Prostate gland (tissue), 2 donors: ENCODE data around the gene ZNF195. TPM values are rescaled to one million over a fixed set of nuclear protein-coding genes. Genes with fewer than 3 reads are reported as not detected.

ENCODE experiments used
- DNase-seq: peaks from one replicate; pipeline ENCODE4 v3.0.0-alpha.2; 2019; ENCODE audit warnings: low spot score
- H3K27ac ChIP-seq, 2 donors: fragments of 200-600 bp; sonication (generic); 2 replicates each; pipeline ENCODE4 v1.5.1; 2017 to 2019
- H3K27me3 ChIP-seq: fragments of 200-600 bp; sonication (generic); replicated peaks from 2 replicates; pipeline ENCODE4 v1.5.1; 2019; ENCODE audit not compliant: insufficient read depth
- H3K36me3 ChIP-seq, 2 donors: fragments of 200-600 bp; sonication (generic); 1 replicate in 1 of 2; 2 replicates in 1 of 2; pipeline versions ENCODE4 v1.5.1 to v1.8.1; 2017 to 2019
- H3K4me1 ChIP-seq: fragments of 200-600 bp; sonication (generic); replicated peaks from 2 replicates; pipeline ENCODE4 v1.5.1; 2019
- H3K4me3 ChIP-seq, 2 donors: fragments of 200-600 bp; sonication (generic); 2 replicates each; pipeline ENCODE4 v1.5.1; 2017 to 2019
- H3K9me3 ChIP-seq: fragments of 200-600 bp; sonication (generic); 2 replicates; pipeline ENCODE4 v1.5.1; 2017
- CTCF ChIP-seq, 4 experiments: fragments of 200-600 bp in 2 of 4; fragments of 450-650 bp in 2 of 4; sonication (generic) in 2 of 4; IDR thresholded peaks; 1 replicate in 3 of 4; 2 replicates in 1 of 4; pipeline ENCODE4 v1.5.1; 2016 to 2019; ENCODE audit warnings: antibody characterized with exemption in 4 of 4, mild to moderate bottlenecking in 2 of 4, moderate library complexity in 2 of 4
- POLR2A ChIP-seq: fragments of 450-650 bp; IDR thresholded peaks from one replicate; pipeline ENCODE4 v1.6.1; 2016; ENCODE audit warnings: antibody characterized with exemption, mild to moderate bottlenecking
- POLR2AphosphoS5 ChIP-seq: sonication (generic); formaldehyde crosslinking; IDR thresholded peaks from one replicate; pipeline ENCODE4 v1.6.1; 2017; ENCODE audit warnings: antibody characterized with exemption
- WGBS: methylation state at CpG from one replicate; pipeline ENCODE4 v1.1.5; 2018; 5-methylcytosine and 5-hydroxymethylcytosine counted together
- intact Hi-C: fragments of 100-400 bp; cut with DNase I; formaldehyde crosslinking; loops from one replicate; pipeline ENCODE4 v1.14.2; 2022
- total RNA-seq, 2 donors: library from RNA; depleted of rRNA; stranded (reverse); fragments of >200 nt; gene quantifications; one replicate each; pipeline ENCODE4 v1.1.0, GENCODE V29; 2016

ZNF195 gene
- total RNA-seq, 2 donors from 2014 or later: 29.6 to 33.2 TPM

GRCh38 chr11:3357994-3358676 lies 20.8 kb downstream of the ZNF195 start:
- DNase-seq: no peak
- TF ChIP-seq POLR2A (no peak), CTCF (IDR thresholded peaks at IDR 0.05) (no peak), POLR2AphosphoS5 (no peak)
- intact Hi-C loops: no loop called here
- Histone ChIP-seq H3K27me3 (no peaks in the 10 kb centered on the region), H3K4me1 (no peaks in the 10 kb centered on the region), H3K36me3 (peaks cover 8 to 17% of the 10 kb centered on the region in 2 donors), H3K9me3 (no peaks in the 10 kb centered on the region), H3K4me3 (no peak overlapping the region), H3K27ac (no peak overlapping the region)
- 88% methylated on average over 11 of the region's 11 CpGs for WGBS

GRCh38 chr11:3357302-3357701 lies 21.6 kb downstream of the ZNF195 start:
- Histone ChIP-seq H3K4me1 (no peaks in the 10 kb centered on the region), H3K27me3 (no peaks in the 10 kb centered on the region), H3K4me3 (no peak overlapping the region), H3K9me3 (no peaks in the 10 kb centered on the region), H3K36me3 (peaks cover 8 to 17% of the 10 kb centered on the region in 2 donors), H3K27ac (no peak overlapping the region)
- 96% methylated on average over 11 of the region's 11 CpGs for WGBS
- no peak for DNase-seq
- intact Hi-C loops: no loop called here
- no peak for TF ChIP-seq POLR2A
- no peak for TF ChIP-seq CTCF (IDR thresholded peaks at IDR 0.05)
- no peak for TF ChIP-seq POLR2AphosphoS5

- no peak for DNase-seq
- no peaks in the 10 kb centered on the region for H3K9me3 ChIP-seq
- no peak overlapping the region for H3K27ac ChIP-seq
- 97% methylated on average over 10 of the region's 10 CpGs for WGBS
- H3K27me3 ChIP-seq: no peaks in the 10 kb centered on the region
- peaks cover 8 to 17% of the 10 kb centered on the region in 2 donors for H3K36me3 ChIP-seq
- TF ChIP-seq POLR2A (no peak), POLR2AphosphoS5 (no peak), CTCF (IDR thresholded peaks at IDR 0.05) (no peak)
- H3K4me3 ChIP-seq: no peak overlapping the region
- no peaks in the 10 kb centered on the region for H3K4me1 ChIP-seq
- intact Hi-C loops: no loop called here
These were observed 22.1 kb downstream of the ZNF195 start for GRCh38 chr11:3356858-3357257.

- no peaks in the 10 kb centered on the region for H3K9me3 ChIP-seq
These were observed 25.9 kb downstream of the ZNF195 start for GRCh38 chr11:3353066-3353465.

More at GRCh38 chr11:3353066-3353465, 25.9 kb downstream of the ZNF195 start:
- TF ChIP-seq CTCF (IDR thresholded peaks at IDR 0.05) (no peak), POLR2A (no peak), POLR2AphosphoS5 (no peak)
- Histone ChIP-seq H3K27ac (no peak overlapping the region), H3K4me3 (no peak overlapping the region), H3K27me3 (no peaks in the 10 kb centered on the region), H3K4me1 (no peaks in the 10 kb centered on the region), H3K36me3 (no peaks in the 10 kb centered on the region)
- intact Hi-C loops: no loop called here
- WGBS: 92% methylated on average over 5 of the region's 5 CpGs
- no peak for DNase-seq
